IPS DF 6.9 (cell line): ENCODE results near the gene RAB7A.

ENCODE experiments used
- DNase-seq: peaks from one replicate; pipeline ENCODE4 v3.0.0-alpha.2; 2013; ENCODE audit warnings: low read depth, low spot score
- H3K27ac ChIP-seq: one replicate; pipeline ENCODE4 v1.5.1; 2013; ENCODE audit warnings: low read length, control low read depth
- H3K27me3 ChIP-seq: 2 replicates; pipeline ENCODE4 v1.6.1; 2013; ENCODE audit warnings: mild to moderate bottlenecking, low read length; ENCODE audit not compliant: control insufficient read depth, insufficient read depth
- H3K36me3 ChIP-seq: 2 replicates; pipeline ENCODE4 v1.6.1; 2013; ENCODE audit warnings: low read length; ENCODE audit not compliant: control insufficient read depth, insufficient read depth
- H3K4me1 ChIP-seq: 2 replicates; pipeline ENCODE4 v1.6.1; 2013; ENCODE audit warnings: low read length; ENCODE audit not compliant: control insufficient read depth, insufficient read depth
- H3K4me3 ChIP-seq: 2 replicates; pipeline ENCODE4 v1.5.1; 2013; ENCODE audit warnings: mild to moderate bottlenecking, low read length
- H3K9me3 ChIP-seq: 2 replicates; pipeline ENCODE4 v1.6.1; 2013; ENCODE audit warnings: low read length, inconsistent platforms; ENCODE audit not compliant: control insufficient read depth, insufficient read depth
- WGBS: extraction: QIAGEN DNeasy Blood & Tissue Kit; methylation state at CpG from one replicate; pipeline ENCODE4 v1.1.7; 2013; ENCODE audit warnings: mixed read lengths, missing lambda C conversion rate; ENCODE audit not compliant: insufficient read length, insufficient coverage; 5-methylcytosine and 5-hydroxymethylcytosine counted together

RAB7A gene

DNA sequence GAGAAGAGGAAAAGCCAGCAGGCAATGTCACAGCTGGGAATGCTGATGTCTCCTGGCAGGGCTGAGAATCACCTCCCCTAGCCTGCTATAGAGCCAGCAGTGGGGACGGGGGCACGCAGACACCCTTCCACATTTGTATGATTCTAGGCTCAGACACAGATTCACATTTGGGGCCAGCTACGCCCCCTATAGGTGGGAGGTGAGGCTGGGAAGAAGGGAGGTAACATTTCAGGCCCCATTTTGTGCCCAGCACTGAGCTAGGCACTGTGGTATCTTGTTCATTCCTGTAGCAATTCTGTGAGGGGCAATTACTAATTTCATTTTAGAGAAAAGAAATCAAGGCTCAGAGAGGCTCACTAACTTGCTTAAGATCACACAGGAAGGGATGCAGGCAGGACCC, 137.6 kb downstream of the RAB7A start:
- no CpG with 5 or more reads among the region's 3 CpGs for WGBS
- H3K27ac ChIP-seq = no peak overlapping the region

More for the DNA sequence above, 137.6 kb downstream of the RAB7A start:
- no peak for DNase-seq
- peaks cover 3% of the 10 kb centered on the region; the same call in 1 of the 2 replicates for H3K4me1 ChIP-seq
- peaks cover 8% of the 10 kb centered on the region for H3K9me3 ChIP-seq
- H3K4me3 ChIP-seq = no peak overlapping the region
- 0 out of 2 replicates have a peak, but pooled peaks cover 3% of the 10 kb centered on the region for H3K36me3 ChIP-seq
- no peaks in the 10 kb centered on the region for H3K27me3 ChIP-seq
